ENCODE data around the gene SLC35E2B.

- TF ChIP-seq, protein P1, sequence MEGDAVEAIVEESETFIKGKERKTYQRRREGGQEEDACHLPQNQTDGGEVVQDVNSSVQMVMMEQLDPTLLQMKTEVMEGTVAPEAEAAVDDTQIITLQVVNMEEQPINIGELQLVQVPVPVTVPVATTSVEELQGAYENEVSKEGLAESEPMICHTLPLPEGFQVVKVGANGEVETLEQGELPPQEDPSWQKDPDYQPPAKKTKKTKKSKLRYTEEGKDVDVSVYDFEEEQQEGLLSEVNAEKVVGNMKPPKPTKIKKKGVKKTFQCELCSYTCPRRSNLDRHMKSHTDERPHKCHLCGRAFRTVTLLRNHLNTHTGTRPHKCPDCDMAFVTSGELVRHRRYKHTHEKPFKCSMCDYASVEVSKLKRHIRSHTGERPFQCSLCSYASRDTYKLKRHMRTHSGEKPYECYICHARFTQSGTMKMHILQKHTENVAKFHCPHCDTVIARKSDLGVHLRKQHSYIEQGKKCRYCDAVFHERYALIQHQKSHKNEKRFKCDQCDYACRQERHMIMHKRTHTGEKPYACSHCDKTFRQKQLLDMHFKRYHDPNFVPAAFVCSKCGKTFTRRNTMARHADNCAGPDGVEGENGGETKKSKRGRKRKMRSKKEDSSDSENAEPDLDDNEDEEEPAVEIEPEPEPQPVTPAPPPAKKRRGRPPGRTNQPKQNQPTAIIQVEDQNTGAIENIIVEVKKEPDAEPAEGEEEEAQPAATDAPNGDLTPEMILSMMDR (IDR thresholded peaks at IDR 0.05) = no peak
- no peak for TF ChIP-seq EP300 (IDR thresholded peaks at IDR 0.05)
Observed at GRCh38 chr1:1609822-1610485, 82.6 kb downstream of the SLC35E2B start.
